ENCODE data around the gene PBX1. TPM values are rescaled to one million over a fixed set of nuclear protein-coding genes. Genes with fewer than 3 reads are reported as not detected.

PBX1 gene
- total RNA-seq, 1 donor from 2014 or later: 719 TPM

DNA sequence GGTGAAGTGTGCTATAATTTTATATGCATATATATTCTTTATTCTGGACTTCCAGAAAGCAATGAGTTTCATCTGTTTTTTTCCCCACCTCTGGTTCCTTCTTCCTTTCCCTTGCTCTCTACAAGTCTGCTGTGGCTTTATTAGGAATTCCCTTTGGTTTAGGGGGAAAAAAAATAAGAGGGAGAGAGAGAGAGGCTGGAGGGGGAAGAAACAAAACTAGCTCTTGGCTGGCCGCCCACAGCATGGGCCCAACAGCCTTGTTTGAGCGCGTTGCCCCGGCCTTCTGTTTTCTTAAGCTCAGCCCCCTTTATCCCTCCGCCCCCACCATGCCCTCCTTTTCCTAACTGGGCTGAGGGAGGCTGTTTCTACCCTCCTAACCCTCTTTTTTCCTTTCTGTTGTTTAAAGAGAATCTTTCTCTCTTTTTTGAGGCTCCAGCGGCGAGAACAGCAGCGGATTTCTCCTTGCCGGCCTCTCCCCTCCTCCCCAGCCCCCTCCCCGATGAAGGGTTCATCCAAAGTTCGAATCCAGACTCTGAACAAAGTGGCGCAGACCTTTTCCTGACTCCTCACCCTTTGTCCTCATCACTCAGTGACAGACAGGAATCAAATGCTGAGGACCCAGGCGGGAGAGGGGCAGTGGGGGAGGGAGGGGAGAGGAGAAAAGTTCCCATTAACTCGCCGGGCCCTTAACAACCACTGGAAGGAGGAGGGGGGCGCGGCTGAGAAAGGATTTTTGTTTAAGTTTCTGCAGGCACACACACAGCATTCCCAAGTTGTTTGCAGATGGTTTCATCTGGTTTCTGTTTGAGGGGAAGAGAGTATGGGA lies 29.7 kb downstream of the PBX1 start:
- Mint-ChIP-seq H3K27me3 (ENCODE audit: low read depth) (no peaks in the 10 kb centered on the region), H3K4me3 (peak overlapping the region; percentile 57), H3K4me1 (peaks cover 98% of the 10 kb centered on the region), H3K36me3 (peaks cover 11% of the 10 kb centered on the region), H3K9me3 (no peaks in the 10 kb centered on the region), H3K27ac (peak overlapping the region; percentile 98)
- TF ChIP-seq, protein P1, sequence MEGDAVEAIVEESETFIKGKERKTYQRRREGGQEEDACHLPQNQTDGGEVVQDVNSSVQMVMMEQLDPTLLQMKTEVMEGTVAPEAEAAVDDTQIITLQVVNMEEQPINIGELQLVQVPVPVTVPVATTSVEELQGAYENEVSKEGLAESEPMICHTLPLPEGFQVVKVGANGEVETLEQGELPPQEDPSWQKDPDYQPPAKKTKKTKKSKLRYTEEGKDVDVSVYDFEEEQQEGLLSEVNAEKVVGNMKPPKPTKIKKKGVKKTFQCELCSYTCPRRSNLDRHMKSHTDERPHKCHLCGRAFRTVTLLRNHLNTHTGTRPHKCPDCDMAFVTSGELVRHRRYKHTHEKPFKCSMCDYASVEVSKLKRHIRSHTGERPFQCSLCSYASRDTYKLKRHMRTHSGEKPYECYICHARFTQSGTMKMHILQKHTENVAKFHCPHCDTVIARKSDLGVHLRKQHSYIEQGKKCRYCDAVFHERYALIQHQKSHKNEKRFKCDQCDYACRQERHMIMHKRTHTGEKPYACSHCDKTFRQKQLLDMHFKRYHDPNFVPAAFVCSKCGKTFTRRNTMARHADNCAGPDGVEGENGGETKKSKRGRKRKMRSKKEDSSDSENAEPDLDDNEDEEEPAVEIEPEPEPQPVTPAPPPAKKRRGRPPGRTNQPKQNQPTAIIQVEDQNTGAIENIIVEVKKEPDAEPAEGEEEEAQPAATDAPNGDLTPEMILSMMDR (IDR thresholded peaks at IDR 0.05; ENCODE audit: unreplicated experiment): no peak
- peak; percentile 80 to 87 for DNase-seq (ENCODE audit: low spot score in 2 of 2, unreplicated experiment in 2 of 2)

DNA sequence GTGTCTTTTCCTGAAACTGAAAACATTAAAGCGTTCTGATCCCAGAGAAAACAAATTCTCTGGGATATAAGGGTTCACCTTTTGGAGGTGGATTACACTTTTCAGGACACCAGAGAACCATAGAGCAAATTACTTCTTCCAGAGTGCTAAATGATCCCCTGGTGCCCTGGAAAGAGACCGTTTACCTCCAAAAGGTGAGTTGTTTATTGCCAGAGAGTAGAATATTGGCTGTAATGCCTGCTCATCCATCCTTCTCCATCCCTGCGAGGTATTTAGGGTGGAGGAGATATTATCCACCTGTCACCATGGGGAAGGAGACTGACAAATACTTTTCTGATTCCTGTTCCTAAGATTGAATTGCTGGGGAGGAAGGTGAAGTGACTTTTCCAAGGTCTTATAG lies 30.4 kb downstream of the PBX1 start:
- Mint-ChIP-seq H3K27me3 (ENCODE audit: low read depth) (no peaks in the 10 kb centered on the region), H3K9me3 (no peaks in the 10 kb centered on the region), H3K4me1 (peaks cover 96% of the 10 kb centered on the region), H3K27ac (peak overlapping the region; percentile 98), H3K36me3 (peaks cover 13% of the 10 kb centered on the region), H3K4me3 (peak overlapping the region; percentile 57)
- TF ChIP-seq, protein P1 (IDR thresholded peaks at IDR 0.05; ENCODE audit: unreplicated experiment): no peak
- DNase-seq (ENCODE audit: low spot score in 2 of 2, unreplicated experiment in 2 of 2): no peak

DNA sequence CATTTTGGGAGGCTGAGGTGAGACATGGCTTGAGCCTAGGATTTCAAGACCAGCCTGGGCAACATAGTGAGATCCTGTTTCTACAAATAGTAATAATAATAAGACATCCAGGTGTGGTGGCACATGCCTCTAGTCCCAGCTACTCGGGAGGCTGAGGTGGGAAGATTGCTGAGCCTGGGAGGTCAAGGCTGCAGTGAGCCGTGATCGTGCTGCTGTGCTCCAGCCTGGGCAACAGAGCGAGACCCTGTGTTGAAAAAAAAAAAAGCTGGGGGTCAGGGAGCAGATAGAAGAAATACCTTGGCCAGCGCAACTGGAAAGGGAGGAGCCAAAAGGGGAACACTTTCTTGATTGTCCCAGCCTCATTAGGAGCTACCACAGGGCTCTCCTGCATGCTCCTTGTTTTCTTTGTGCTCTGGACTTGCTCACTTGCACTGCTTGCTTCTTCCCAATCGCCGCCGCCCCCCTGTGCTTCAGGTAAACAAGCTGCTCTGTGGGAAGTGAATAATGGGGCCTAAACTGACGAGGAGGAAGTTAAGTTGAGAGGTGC lies 31.1 kb downstream of the PBX1 start:
- peak overlapping the region; percentile 98 for H3K27ac Mint-ChIP-seq
- TF ChIP-seq, protein P1 (IDR thresholded peaks at IDR 0.05; ENCODE audit: unreplicated experiment): no peak

DNA sequence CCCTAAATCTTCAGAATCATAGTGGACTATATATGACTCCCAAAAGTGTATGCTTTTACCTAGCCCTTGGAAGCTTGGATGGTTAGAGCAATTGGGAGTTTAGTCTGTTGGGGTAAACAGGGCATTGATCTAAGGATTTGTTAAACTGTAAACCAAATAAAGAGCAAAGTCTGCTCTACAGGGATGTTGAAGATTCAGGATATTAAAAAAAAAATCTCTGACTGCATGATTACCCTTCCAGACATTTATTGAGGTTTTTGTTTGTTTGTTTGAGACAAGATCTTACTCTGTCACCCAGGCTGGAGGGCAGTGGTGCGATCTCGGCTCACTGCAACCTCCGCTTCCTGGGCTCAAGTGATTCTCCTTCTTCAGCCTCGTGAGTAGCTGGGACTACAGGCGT lies 31.6 kb downstream of the PBX1 start:
- peak overlapping the region; percentile 57 for H3K4me3 Mint-ChIP-seq

More for the DNA sequence above, 31.1 kb downstream of the PBX1 start:
- peak overlapping the region; percentile 57 for H3K4me3 Mint-ChIP-seq
- H3K9me3 Mint-ChIP-seq: no peaks in the 10 kb centered on the region
- peaks cover 95% of the 10 kb centered on the region for H3K4me1 Mint-ChIP-seq
- peaks cover 16% of the 10 kb centered on the region for H3K36me3 Mint-ChIP-seq
- DNase-seq (ENCODE audit: low spot score in 2 of 2, unreplicated experiment in 2 of 2): no peak
- H3K27me3 Mint-ChIP-seq (ENCODE audit: low read depth): no peaks in the 10 kb centered on the region

DNA sequence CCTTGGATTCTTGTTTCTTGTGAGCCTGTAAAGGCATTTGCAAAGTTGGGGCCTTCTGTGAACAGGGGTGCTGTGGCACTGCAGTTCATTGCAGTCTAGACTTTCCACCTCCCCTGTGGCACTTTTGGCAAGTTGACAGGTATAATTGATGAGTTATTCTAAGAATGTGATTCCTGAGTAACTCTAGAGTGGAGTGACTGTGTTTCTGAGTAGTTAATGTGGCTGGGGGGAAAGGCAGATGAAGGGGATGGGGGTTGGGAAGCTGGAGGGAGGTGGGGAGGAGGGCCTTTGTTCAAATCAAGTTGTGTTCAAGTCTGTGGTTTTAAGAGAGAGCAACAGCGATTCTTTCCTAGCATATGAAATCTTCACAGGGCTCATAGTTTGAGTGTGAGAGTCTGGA lies 32.9 kb downstream of the PBX1 start:
- TF ChIP-seq, protein P1 (IDR thresholded peaks at IDR 0.05; ENCODE audit: unreplicated experiment): no peak
- peaks cover 93% of the 10 kb centered on the region for H3K4me1 Mint-ChIP-seq
- H3K9me3 Mint-ChIP-seq: no peaks in the 10 kb centered on the region
- DNase-seq (ENCODE audit: low spot score in 2 of 2, unreplicated experiment in 2 of 2): no peak
- no peaks in the 10 kb centered on the region for H3K27me3 Mint-ChIP-seq (ENCODE audit: low read depth)
- H3K27ac Mint-ChIP-seq: peak overlapping the region; percentile 98
- peak overlapping the region; percentile 46 for H3K4me3 Mint-ChIP-seq
- peaks cover 9% of the 10 kb centered on the region for H3K36me3 Mint-ChIP-seq

More for the DNA sequence above, 31.6 kb downstream of the PBX1 start:
- Mint-ChIP-seq H3K27me3 (ENCODE audit: low read depth) (no peaks in the 10 kb centered on the region), H3K4me1 (peaks cover 95% of the 10 kb centered on the region), H3K36me3 (peaks cover 18% of the 10 kb centered on the region), H3K27ac (peak overlapping the region; percentile 98), H3K9me3 (no peaks in the 10 kb centered on the region)
- DNase-seq (ENCODE audit: low spot score in 2 of 2, unreplicated experiment in 2 of 2): no peak
- TF ChIP-seq, protein P1 (IDR thresholded peaks at IDR 0.05; ENCODE audit: unreplicated experiment): no peak
